SK-N-SH (cell line): Measurements from ENCODE around the gene ATE1.
A peak's percentile ranks its signal among the peaks of the same experiment; 100 is the strongest.

ENCODE experiments used
- FOXJ3 ChIP-seq: sonication (generic); formaldehyde crosslinking; IDR thresholded peaks from 2 replicates; pipeline ENCODE4 v1.5.1; 2020; ENCODE audit warnings: mild to moderate bottlenecking, missing genetic modification reagents
- NFIC ChIP-seq: IDR thresholded peaks from 2 replicates; pipeline ENCODE4 v1.4.0; 2012; ENCODE audit warnings: borderline replicate concordance
- TAF1 ChIP-seq: IDR thresholded peaks from 2 replicates; pipeline ENCODE4 v1.6.1; 2012; ENCODE audit warnings: low read depth, mild to moderate bottlenecking, low read length, moderate library complexity, borderline replicate concordance
- TF ChIP-seq, protein P1 (sequence below): fragments of 200-600 bp; sonication (generic); IDR thresholded peaks from 2 replicates; pipeline ENCODE4 v1.6.1; 2017; ENCODE audit warnings: antibody characterized with exemption, mild to moderate bottlenecking, moderate library complexity

DNA sequence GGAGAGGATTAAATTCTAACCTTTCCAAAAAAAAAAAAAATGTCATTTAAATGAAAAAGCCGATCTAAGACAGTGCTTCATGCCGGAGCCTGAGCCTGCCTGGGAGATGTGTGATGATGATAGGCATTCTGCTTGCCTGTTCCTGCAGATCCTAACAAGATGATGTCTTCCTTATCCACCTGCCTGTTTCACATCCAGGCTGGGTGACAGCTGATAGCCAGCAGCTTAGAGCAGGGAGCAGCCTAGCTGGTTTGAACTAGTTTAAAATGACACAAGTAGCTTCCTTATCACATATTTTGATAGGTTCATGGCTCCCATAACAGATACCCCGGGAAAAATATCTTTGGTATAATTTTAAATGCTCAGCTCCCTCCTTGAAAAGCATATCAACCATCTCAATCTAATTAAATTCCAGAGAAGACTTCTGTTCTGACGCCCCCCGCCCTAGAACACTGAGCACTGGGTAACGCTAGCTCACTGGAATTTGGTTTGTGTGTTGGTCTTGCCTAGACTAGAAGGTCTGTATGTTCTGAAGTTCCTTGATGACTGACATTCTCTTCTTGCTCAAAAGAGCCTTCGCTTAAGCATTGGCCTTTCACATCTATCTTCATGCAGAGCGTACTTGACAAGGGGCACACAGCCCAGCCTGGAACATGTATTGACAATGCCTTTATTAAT lies 232.7 kb downstream of the ATE1 start:
- TF ChIP-seq NFIC (no peak), TAF1 (no peak), FOXJ3 (peak; percentile 82; the same call in 1 of the 2 replicates)
- TF ChIP-seq, protein P1, sequence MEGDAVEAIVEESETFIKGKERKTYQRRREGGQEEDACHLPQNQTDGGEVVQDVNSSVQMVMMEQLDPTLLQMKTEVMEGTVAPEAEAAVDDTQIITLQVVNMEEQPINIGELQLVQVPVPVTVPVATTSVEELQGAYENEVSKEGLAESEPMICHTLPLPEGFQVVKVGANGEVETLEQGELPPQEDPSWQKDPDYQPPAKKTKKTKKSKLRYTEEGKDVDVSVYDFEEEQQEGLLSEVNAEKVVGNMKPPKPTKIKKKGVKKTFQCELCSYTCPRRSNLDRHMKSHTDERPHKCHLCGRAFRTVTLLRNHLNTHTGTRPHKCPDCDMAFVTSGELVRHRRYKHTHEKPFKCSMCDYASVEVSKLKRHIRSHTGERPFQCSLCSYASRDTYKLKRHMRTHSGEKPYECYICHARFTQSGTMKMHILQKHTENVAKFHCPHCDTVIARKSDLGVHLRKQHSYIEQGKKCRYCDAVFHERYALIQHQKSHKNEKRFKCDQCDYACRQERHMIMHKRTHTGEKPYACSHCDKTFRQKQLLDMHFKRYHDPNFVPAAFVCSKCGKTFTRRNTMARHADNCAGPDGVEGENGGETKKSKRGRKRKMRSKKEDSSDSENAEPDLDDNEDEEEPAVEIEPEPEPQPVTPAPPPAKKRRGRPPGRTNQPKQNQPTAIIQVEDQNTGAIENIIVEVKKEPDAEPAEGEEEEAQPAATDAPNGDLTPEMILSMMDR = no peak
